ENCODE results near the gene C22orf15. TPM values are rescaled to one million over a fixed set of nuclear protein-coding genes. Genes with fewer than 3 reads are reported as not detected.
"Not testable (repeated sequence)": the region's sequence is repeated elsewhere in the genome, so short reads cannot be mapped to it uniquely, and the experiment has no call there.

Gene C22orf15
- total RNA-seq, 2 experiments from 2014 or later: 0.81 to 1.4 TPM

DNA sequence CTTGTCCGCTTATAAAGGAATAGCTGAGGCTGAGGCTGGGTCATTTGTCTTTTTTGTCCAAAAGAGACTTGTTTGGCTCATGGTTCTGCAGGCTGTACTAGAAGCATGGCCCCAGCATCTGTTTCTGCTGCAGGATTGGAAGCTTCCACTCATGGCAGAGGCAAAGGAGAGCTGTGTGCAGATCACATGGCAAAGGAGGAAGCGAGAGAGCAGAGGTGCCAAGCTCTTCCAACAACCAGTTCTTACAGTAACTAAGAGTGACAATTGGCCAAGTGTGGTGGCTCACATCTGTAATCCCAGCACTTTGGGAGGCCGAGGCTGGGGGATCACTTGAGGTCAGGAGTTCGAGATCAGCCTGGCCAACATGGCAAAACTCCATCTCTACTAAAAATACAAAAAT, 34.7 kb upstream of the C22orf15 start:
- POLR2A ChIA-PET: interaction anchor here (0.6 kb wide), 1 partner anchor 60 kb away, joined by 4 read pairs; no protein-coding TSS in a partner anchor
- H3K36me3 Mint-ChIP-seq (ENCODE audit: low read depth); DNase-seq; ATAC-seq; H3K27me3 Mint-ChIP-seq (ENCODE audit: low read depth); H3K27ac Mint-ChIP-seq; H3K4me1 Mint-ChIP-seq (ENCODE audit: low read depth); H3K9me3 Mint-ChIP-seq (ENCODE audit: insufficient read depth); H3K4me3 Mint-ChIP-seq; CTCF ChIA-PET: not testable (repeated sequence)

DNA sequence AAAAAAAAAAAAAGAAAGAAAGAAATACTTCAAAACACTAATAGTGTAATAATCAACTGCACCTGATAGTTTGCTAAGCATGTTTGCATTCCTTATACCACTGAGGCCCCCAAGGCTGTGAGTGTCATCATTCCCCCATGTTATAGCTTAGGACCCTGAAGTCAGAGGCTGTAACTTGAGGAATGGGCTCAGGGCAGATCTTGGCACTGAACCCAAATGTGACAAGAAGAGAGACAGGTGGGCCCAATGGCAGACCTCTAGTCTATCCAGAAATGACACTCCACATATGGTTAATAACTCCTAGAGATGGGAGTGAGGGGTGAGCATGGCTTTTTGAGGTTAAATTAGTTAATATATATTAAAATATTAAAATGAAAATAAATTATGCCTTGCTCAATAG, 25.1 kb upstream of the C22orf15 start:
- no peak for ATAC-seq
- ChIA-PET POLR2A (interaction anchor here (0.7 kb wide), 1 partner anchor 13 kb away, joined by 4 read pairs; no protein-coding TSS in a partner anchor), CTCF (interaction anchor here (1.5 kb wide), 1 partner anchor 156 kb away, joined by 4 read pairs; the partner anchor contains the start of gene MIF)

DNA sequence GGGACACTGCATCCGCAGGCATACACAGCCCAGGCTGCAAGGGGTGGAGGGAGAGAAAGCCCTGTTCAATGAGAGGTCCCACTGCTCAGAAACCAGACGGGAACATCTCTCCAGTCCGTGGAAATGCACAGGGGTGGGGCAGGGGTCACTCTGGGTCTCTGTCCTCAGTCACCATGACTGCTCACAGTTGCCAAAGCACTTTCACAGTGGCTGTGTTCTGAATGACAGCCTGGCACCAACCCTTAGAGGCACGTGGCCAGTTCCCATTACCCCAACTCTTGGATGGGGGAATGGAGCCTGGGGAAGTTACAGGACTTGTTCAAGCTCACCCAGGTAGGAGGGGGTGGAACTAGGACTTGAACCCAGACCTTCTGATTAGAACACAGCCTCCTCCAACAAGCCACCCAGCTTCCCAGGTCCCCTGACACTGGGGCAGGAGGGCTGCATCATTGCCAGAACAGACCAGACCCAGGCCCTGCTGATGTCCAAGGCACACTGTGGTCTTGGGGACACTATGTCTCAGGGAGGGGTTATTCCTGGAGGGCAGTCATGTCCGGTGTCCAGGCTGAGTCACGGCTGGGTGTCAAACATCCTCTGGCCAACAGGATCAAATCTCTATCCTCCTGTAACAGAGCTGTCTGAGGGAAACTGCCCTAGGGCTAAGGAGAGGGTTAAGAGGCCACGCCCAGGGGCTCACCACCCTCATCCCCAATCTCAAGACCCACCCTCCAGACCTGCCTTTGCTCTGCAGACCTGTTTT, 20.1 kb upstream of the C22orf15 start:
- DNase-seq: no peak
- ChIA-PET CTCF (no interaction called here), POLR2A (no interaction called here)
- Mint-ChIP-seq H3K27ac (no peak overlapping the region), H3K27me3 (ENCODE audit: low read depth) (no peaks in the 10 kb centered on the region), H3K4me3 (no peak overlapping the region), H3K9me3 (ENCODE audit: insufficient read depth) (no peaks in the 10 kb centered on the region), H3K4me1 (ENCODE audit: low read depth) (peaks cover 2% of the 10 kb centered on the region), H3K36me3 (ENCODE audit: low read depth) (peaks cover 20% of the 10 kb centered on the region)
- ATAC-seq: no peak

More for the DNA sequence above, 25.1 kb upstream of the C22orf15 start:
- Mint-ChIP-seq H3K9me3 (ENCODE audit: insufficient read depth) (no peaks in the 10 kb centered on the region), H3K4me1 (ENCODE audit: low read depth) (no peaks in the 10 kb centered on the region), H3K27me3 (ENCODE audit: low read depth) (no peaks in the 10 kb centered on the region), H3K36me3 (ENCODE audit: low read depth) (no peaks in the 10 kb centered on the region), H3K27ac (no peak overlapping the region), H3K4me3 (no peak overlapping the region)
- no peak for DNase-seq

DNA sequence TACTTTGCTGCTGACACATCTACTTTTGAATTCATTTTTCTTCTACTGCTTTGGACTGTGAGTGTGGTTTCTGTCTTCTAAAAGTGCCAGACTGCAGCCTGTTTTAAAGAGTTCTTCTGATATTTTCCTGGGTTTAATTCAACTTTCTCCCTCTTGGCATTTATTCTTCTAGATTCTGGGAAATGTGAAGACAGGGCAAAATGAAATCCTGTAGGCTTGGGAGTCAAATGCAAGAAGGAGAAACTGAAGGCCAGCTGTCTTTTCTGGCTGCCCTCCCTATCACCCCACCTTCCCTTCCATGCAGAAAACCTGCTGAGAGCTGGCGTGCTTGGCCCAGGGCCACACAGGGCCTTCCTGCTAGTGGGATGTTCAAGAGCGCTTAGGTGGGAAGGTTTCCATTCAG, 19.5 kb upstream of the C22orf15 start:
- DNase-seq (no peak), ATAC-seq (no peak)
- peaks cover 2% of the 10 kb centered on the region for H3K4me1 Mint-ChIP-seq (ENCODE audit: low read depth)
- no peak overlapping the region for H3K27ac Mint-ChIP-seq
- no peak overlapping the region for H3K4me3 Mint-ChIP-seq
- no peaks in the 10 kb centered on the region for H3K9me3 Mint-ChIP-seq (ENCODE audit: insufficient read depth)
- peaks cover 20% of the 10 kb centered on the region for H3K36me3 Mint-ChIP-seq (ENCODE audit: low read depth)
- H3K27me3 Mint-ChIP-seq (ENCODE audit: low read depth): no peaks in the 10 kb centered on the region
- POLR2A ChIA-PET: no interaction called here
- CTCF ChIA-PET: no interaction called here

DNA sequence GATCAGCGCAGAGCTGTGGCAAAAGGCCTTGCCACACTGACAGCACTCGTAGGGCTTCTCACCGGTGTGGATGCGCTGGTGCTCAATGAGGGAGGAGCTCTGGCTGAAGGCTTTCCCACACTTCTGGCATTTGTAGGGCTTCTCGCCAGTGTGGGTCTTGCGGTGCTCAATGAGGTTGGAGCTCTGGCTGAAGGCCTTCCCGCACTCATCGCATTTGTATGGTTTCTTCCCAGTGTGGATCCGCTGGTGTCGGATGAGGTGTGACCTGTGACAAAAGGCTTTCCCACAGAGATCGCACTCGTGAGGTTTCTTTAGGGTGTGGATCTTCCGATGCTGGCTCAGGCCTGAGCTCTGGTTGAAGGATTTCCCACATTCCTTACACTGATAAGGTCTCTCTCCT, 18.8 kb upstream of the C22orf15 start:
- DNase-seq: no peak
- ChIA-PET POLR2A (no interaction called here), CTCF (interaction anchor here (0.6 kb wide), 1 partner anchor 71 kb away, joined by 5 read pairs; no protein-coding TSS in a partner anchor)
- Mint-ChIP-seq H3K36me3 (ENCODE audit: low read depth) (peaks cover 20% of the 10 kb centered on the region), H3K9me3 (ENCODE audit: insufficient read depth) (no peaks in the 10 kb centered on the region), H3K4me3 (no peak overlapping the region), H3K4me1 (ENCODE audit: low read depth) (peaks cover 2% of the 10 kb centered on the region), H3K27ac (no peak overlapping the region), H3K27me3 (ENCODE audit: low read depth) (no peaks in the 10 kb centered on the region)
- no peak for ATAC-seq

DNA sequence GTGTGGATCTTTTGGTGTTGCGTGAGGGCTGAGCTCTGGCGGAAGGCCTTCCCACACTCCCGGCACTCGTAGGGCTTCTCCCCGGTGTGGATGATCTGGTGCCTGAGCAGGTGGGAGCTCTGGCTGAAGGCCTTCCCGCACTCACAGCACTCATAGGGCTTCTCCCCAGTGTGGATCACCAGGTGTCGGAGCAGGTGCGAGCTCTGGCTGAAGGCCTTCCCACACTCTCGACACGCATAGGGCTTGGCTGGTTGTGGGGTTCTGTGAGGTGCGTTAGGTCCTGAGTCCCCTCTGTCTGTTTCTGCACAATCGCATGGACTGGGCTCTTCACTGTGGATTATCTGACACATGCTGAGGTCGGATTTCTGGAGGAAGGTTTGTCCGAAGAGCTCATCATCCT, 18.3 kb upstream of the C22orf15 start:
- H3K9me3 Mint-ChIP-seq (ENCODE audit: insufficient read depth): no peaks in the 10 kb centered on the region
- no peaks in the 10 kb centered on the region for H3K27me3 Mint-ChIP-seq (ENCODE audit: low read depth)
- POLR2A ChIA-PET: no interaction called here
- no peak overlapping the region for H3K27ac Mint-ChIP-seq
- DNase-seq (no peak), ATAC-seq (no peak)
- peaks cover 20% of the 10 kb centered on the region for H3K36me3 Mint-ChIP-seq (ENCODE audit: low read depth)
- CTCF ChIA-PET: interaction anchor here (0.6 kb wide), 1 partner anchor 70 kb away, joined by 5 read pairs; no protein-coding TSS in a partner anchor
- peaks cover 2% of the 10 kb centered on the region for H3K4me1 Mint-ChIP-seq (ENCODE audit: low read depth)
- H3K4me3 Mint-ChIP-seq: no peak overlapping the region

DNA sequence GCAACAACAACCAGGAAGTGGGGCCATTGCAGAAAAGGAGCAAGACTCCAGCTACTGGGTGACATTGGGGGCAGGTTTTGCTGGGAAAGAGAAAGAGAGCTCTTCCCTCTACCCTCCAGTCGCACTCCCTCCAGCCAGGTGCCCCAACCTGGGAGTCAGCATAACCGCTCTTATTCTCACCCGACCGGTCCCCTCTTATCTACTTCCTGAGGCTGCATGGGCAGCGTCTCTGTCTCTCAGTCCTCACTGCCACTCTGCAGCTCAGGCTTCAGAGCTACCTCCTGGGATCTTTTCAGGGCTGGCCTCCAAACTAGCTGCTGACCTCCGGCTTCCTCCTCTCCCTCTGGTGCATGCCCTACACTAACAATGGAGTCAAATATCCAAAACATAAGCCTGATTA, 17.0 kb upstream of the C22orf15 start:
- ChIA-PET POLR2A (no interaction called here), CTCF (interaction anchor here (0.9 kb wide), 1 partner anchor 104 kb away, joined by 3 read pairs; no protein-coding TSS in a partner anchor)
- DNase-seq (no peak), ATAC-seq (no peak)
- no peak overlapping the region for H3K4me3 Mint-ChIP-seq
- H3K27ac Mint-ChIP-seq: no peak overlapping the region
- H3K9me3 Mint-ChIP-seq (ENCODE audit: insufficient read depth): no peaks in the 10 kb centered on the region
- H3K36me3 Mint-ChIP-seq (ENCODE audit: low read depth): peaks cover 20% of the 10 kb centered on the region
- peaks cover 15% of the 10 kb centered on the region for H3K4me1 Mint-ChIP-seq (ENCODE audit: low read depth)
- H3K27me3 Mint-ChIP-seq (ENCODE audit: low read depth): no peaks in the 10 kb centered on the region

DNA sequence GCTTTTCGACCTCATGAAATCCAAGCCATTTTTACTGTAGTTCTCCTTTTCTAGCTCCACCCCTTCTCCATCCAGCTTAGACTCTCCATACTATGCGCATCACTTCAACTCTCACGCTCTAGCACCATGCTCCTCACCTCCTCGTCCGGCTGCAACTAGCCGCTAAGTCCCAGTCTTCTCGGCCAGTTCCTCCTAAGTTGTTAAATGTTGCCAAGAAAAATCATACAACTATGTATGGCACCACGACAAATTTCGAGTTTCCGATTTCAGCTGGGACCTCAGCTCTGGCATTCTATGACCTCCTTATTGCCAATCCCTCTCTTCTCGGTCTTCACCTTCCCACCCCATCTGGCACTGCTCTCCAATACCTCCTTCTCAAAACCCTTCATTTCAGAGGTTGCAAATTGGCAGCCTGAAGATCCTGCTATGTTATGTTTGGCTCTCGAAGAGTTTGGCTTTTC, 12.9 kb upstream of the C22orf15 start:
- Mint-ChIP-seq H3K27ac (peak overlapping the region; percentile 9), H3K4me1 (ENCODE audit: low read depth) (peaks cover 22% of the 10 kb centered on the region), H3K36me3 (ENCODE audit: low read depth) (peaks cover 5% of the 10 kb centered on the region), H3K4me3 (peak overlapping the region; percentile 82), H3K9me3 (ENCODE audit: insufficient read depth) (no peaks in the 10 kb centered on the region), H3K27me3 (ENCODE audit: low read depth) (no peaks in the 10 kb centered on the region)
- ChIA-PET CTCF (no interaction called here), POLR2A (interaction anchor here (1.1 kb wide), 1 partner anchor 16 kb away, joined by 3 read pairs; no protein-coding TSS in a partner anchor)
- ATAC-seq (no peak), DNase-seq (no peak)

DNA sequence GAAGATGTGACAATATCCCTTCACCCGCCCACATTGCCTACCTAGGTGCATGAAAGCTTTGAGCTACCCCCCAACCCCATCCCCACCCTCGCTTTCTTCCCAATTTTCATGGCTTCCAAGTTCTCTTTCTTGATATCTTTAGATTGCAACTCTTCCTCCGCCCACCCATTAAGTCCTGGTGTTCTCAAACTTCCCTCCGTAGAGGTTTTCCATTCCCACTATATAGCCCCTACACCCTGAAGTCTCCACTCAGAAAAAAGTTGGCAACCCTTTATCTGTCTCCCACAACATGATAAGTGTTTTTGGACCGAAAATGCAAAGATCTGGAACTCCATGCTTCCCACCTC, 12.4 kb upstream of the C22orf15 start:
- DNase-seq: no peak
- Mint-ChIP-seq H3K4me3 (peak overlapping the region; percentile 82), H3K27me3 (ENCODE audit: low read depth) (no peaks in the 10 kb centered on the region), H3K9me3 (ENCODE audit: insufficient read depth) (no peaks in the 10 kb centered on the region), H3K4me1 (ENCODE audit: low read depth) (peaks cover 22% of the 10 kb centered on the region), H3K36me3 (ENCODE audit: low read depth) (peaks cover 2% of the 10 kb centered on the region), H3K27ac (peak overlapping the region; percentile 74)
- CTCF ChIA-PET: interaction anchor here (1.0 to 1.2 kb wide), 2 partner anchors 9 to 13 kb away, joined by 3 to 5 read pairs; no protein-coding TSS in a partner anchor
- no peak for ATAC-seq
- POLR2A ChIA-PET: interaction anchor here (0.5 to 2.6 kb wide), 9 partner anchors 10 to 55 kb away, joined by 3 to 7 read pairs (median 4); partner anchors contain the start of genes C22orf15 and SMARCB1

DNA sequence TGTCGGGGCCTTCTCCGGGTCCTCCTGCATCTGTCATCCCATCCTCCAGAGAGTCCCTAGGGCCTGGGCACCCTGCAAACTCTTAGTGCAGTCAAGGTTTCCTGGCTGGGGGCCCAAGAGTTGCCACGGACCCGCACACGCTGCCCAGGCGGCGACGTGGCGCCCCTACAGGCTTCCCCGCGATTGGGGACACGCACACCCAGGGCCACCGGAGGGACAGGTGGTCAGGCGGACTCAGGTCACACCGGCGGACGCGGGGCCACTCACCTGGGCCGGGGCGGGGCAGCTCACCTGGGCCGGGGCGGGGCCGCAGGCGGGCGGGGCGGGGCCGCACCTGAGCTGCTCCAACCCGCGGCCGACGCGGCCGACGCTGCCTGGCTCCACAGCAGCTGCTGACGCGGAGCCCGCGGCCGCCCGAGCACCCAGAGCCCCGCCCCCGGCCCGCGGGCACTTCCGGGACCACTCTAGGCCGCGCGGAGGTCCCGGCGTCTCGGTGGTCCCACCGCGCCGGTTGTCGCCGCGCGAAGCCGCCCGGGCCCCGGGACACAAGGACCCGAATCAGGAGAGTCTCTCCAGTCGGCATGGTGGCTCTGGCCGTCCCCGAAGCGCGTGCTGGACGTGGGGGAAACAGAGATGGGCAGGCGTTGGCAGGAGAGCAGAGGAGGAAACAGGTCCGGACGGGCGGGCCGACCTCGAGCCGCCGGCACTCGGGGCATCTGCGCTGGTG, 11.9 kb upstream of the C22orf15 start, which contains the start of gene ZNF70:
Gene ZNF70, minus strand, starts transcription at position 399 of the 727 bp plus-strand sequence. CDS start 5,972 bp downstream, outside the sequence.
- POLR2A ChIA-PET: interaction anchor here (0.5 to 2.6 kb wide), 10 partner anchors 9 to 55 kb away, joined by 3 to 7 read pairs (median 4); partner anchors contain the start of genes C22orf15, CHCHD10 and SMARCB1
- ATAC-seq: peak; percentile 99
- DNase-seq: peak; percentile 90
- peak within 1 kb of the TSS; percentile 88 for H3K27ac Mint-ChIP-seq
- peak within 1 kb of the TSS; percentile 82 for H3K4me3 Mint-ChIP-seq
- no peaks in the 10 kb centered on the region for H3K27me3 Mint-ChIP-seq (ENCODE audit: low read depth)
- no peaks in the 10 kb centered on the region for H3K9me3 Mint-ChIP-seq (ENCODE audit: insufficient read depth)
- CTCF ChIA-PET: interaction anchor here (1.0 to 1.2 kb wide), 3 partner anchors 8 to 20 kb away, joined by 3 to 5 read pairs (median 3); no protein-coding TSS in a partner anchor
- H3K4me1 Mint-ChIP-seq (ENCODE audit: low read depth): peaks cover 21% of the 10 kb centered on the region
- peaks cover under 1% of the 10 kb centered on the region for H3K36me3 Mint-ChIP-seq (ENCODE audit: low read depth)

DNA sequence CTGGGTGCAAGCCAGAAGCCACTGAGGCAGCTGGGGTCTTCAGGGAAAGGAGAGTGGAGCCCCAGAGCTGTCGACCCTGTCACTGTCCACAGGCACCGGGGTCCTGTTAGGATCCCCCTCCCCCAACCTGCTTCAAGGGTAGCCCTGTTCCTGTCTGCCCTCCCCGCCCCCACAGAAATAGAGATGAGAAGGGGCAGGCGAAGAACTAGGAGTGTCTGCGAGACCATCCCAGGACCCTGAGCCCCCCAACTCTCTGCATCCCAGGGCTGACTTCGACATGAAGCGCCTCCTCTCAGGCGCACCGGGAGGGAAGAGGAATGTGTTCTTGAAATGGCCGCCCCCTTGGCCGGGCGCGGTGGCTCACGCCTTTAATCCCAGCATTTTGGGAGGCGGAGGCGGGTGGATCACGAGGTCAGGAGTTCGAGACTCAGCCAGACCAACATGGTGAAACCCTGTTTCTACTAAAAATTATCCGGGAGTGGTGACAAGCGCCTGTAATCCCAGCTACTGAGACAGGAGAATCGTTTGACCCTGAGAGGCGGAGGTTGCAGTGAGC, 11.3 kb upstream of the C22orf15 start:
- no peaks in the 10 kb centered on the region for H3K9me3 Mint-ChIP-seq (ENCODE audit: insufficient read depth)
- ATAC-seq: no peak
- peak overlapping the region; percentile 88 for H3K27ac Mint-ChIP-seq
- peak; percentile 51 for DNase-seq
- H3K36me3 Mint-ChIP-seq (ENCODE audit: low read depth): no peaks in the 10 kb centered on the region
- no peaks in the 10 kb centered on the region for H3K27me3 Mint-ChIP-seq (ENCODE audit: low read depth)
- ChIA-PET CTCF (interaction anchor here (1.0 to 1.5 kb wide), 4 partner anchors 8 to 19 kb away, joined by 3 to 5 read pairs (median 3); no protein-coding TSS in a partner anchor), POLR2A (interaction anchor here (0.9 to 2.6 kb wide), 6 partner anchors 9 to 69 kb away, joined by 3 to 7 read pairs (median 4); partner anchors contain the start of genes C22orf15, CHCHD10 and SMARCB1)
- peaks cover 20% of the 10 kb centered on the region for H3K4me1 Mint-ChIP-seq (ENCODE audit: low read depth)
- peak overlapping the region; percentile 75 for H3K4me3 Mint-ChIP-seq

All from activated CD8-positive, alpha-beta T cell treated with anti-CD3 and anti-CD28 coated beads, Interleukin-2, amount 10 ng/mL, durations not matched to agents 7 days and 5 days (primary cell).